ENCODE data around the gene ADAMTS17. TPM values are rescaled to one million over a fixed set of nuclear protein-coding genes. Genes with fewer than 3 reads are reported as not detected.

Gene ADAMTS17
- total RNA-seq, 6 experiments from 2014 or later: 14.6 to 34.7 (median 24.2) TPM

GRCh38 chr15:100222349-100222715 is 119.4 kb downstream of the ADAMTS17 start:
- intact Hi-C loops (cut with DNase I): no loop called here
- Histone ChIP-seq H3K27me3 (no peaks in the 10 kb centered on the region), H3K4me3 (no peak overlapping the region), H3K9me3 (no peaks in the 10 kb centered on the region), H3K27ac (no peak overlapping the region), H3K4me1 (peaks cover 0 to 7% (median 0%) of the 10 kb centered on the region in 4 donors), H3K36me3 (no peaks in the 10 kb centered on the region)
- DNase-seq (no peak), ATAC-seq (no peak)
- TF ChIP-seq POLR2A (IDR thresholded peaks at IDR 0.05): no peak
- TF ChIP-seq, protein P1, sequence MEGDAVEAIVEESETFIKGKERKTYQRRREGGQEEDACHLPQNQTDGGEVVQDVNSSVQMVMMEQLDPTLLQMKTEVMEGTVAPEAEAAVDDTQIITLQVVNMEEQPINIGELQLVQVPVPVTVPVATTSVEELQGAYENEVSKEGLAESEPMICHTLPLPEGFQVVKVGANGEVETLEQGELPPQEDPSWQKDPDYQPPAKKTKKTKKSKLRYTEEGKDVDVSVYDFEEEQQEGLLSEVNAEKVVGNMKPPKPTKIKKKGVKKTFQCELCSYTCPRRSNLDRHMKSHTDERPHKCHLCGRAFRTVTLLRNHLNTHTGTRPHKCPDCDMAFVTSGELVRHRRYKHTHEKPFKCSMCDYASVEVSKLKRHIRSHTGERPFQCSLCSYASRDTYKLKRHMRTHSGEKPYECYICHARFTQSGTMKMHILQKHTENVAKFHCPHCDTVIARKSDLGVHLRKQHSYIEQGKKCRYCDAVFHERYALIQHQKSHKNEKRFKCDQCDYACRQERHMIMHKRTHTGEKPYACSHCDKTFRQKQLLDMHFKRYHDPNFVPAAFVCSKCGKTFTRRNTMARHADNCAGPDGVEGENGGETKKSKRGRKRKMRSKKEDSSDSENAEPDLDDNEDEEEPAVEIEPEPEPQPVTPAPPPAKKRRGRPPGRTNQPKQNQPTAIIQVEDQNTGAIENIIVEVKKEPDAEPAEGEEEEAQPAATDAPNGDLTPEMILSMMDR (IDR thresholded peaks at IDR 0.05): no peak
- 100% methylated on average over 2 of the region's 8 CpGs for WGBS (ENCODE audit: insufficient coverage, low coverage, low lambda C conversion rate, missing lambda C conversion rate)

DNA sequence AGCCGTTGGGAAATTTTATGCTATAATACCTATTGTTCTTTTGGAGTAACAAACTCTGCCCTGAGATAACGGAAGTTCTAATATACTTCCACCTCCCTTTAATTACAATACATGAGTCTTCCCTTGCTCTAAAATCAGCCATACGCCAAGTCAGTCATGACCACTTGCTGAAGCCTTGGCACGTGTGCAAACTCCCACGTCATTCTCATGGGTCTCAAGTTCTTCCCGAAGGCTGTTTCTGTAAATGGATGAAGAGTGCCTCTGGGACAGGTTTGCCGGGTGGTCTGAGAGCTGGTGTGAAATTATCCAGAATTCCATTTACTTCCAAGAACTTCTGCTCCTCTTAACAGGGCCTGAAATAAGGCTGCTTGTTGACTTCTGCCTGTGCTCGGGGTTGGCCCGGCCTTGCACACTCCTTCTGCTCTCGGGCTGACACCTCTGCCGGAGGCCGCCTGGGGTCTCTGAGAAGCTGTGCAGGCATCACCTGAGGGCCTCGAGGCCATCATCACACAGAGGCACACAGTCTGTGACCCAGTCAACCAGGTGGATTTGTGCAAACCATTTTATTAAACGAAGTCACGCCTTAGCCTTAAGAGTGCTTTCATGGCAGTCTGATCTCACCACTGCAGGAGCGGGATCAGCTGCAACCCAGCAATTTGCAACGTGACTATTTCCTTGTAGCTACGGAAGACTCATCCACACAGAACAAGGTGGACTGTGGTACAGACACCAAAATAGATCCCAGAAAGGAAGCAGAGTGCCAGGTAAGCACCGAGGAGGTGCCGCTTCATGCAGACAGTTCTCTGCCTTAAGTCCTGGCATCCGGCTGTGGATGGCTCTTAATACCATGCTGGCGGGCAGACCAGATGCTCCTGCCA is 120.1 kb downstream of the ADAMTS17 start:
- TF ChIP-seq, protein P1 (IDR thresholded peaks at IDR 0.05): no peak
- TF ChIP-seq POLR2A (IDR thresholded peaks at IDR 0.05): no peak
- intact Hi-C loops (cut with DNase I): no loop called here
- DNase-seq (no peak), ATAC-seq (no peak)
- WGBS (ENCODE audit: insufficient coverage, low coverage, low lambda C conversion rate, missing lambda C conversion rate): 78% methylated on average over 10 of the region's 22 CpGs
- Histone ChIP-seq H3K4me3 (no peak overlapping the region), H3K27me3 (no peaks in the 10 kb centered on the region), H3K4me1 (peaks cover 0 to 13% (median 5%) of the 10 kb centered on the region in 4 donors), H3K36me3 (no peaks in the 10 kb centered on the region), H3K9me3 (no peaks in the 10 kb centered on the region), H3K27ac (no peak overlapping the region)

DNA sequence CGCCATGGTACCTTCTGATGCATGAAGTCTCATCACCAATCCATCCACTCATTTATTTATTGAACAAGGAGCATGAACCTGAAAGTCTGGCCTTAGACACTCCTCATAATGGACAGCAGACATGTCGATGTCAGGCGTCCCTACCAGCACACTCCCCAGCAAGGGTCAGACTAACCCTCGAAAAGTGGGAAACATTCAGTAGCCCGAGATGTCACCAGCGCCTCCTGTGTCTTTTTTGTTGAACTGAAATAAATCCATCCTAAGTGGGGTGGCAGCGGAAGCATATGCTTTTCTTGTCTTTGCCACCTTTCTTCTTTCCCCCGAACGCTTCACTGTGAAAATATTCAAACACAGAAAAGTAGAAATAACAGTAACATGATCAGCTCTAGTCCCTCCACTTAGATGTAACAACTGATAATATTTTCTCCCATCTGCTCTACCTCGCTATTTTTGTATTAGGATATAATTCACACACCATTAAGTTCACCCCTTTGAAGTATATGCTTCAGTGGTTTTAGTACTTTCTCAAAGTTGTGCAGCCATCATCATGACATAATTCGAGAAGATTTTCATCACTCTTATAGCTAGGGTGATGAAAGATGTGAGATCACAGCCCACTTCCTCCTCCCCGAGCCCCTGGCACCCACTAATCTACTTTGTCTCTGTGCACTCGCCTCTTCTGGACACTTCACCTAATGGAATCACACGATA is 121.6 kb downstream of the ADAMTS17 start:
- DNase-seq (no peak), ATAC-seq (no peak)
- H3K27ac ChIP-seq: no peak overlapping the region
- H3K27me3 ChIP-seq: no peaks in the 10 kb centered on the region
- intact Hi-C loops (cut with DNase I): no loop called here
- peaks cover 0 to 27% (median 11%) of the 10 kb centered on the region in 4 donors for H3K4me1 ChIP-seq
- no peak overlapping the region for H3K4me3 ChIP-seq
- no peaks in the 10 kb centered on the region for H3K36me3 ChIP-seq
- TF ChIP-seq, protein P1 (IDR thresholded peaks at IDR 0.05): no peak
- no peak for TF ChIP-seq POLR2A (IDR thresholded peaks at IDR 0.05)
- no peaks in the 10 kb centered on the region for H3K9me3 ChIP-seq
- WGBS (ENCODE audit: insufficient coverage, low coverage, low lambda C conversion rate, missing lambda C conversion rate): 88% methylated on average over 14 of the region's 14 CpGs

DNA sequence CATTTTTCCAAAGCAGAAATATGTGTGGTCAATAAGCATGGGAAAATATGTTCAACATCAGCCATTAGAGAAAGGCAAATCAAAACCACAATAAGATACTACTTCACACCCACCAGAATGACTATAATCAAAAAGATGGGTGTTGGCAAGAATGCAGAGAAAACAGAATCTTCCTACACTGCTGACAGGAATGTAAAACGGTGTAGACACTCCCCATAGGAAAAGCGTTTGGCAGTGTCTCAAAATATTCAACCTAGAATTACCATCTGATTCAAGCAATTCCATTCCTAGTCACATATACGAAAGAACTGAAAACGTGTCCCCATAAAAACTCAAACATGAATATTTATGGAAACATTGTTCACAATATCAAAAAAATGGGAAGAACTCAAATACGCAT is 123.3 kb downstream of the ADAMTS17 start:
- Histone ChIP-seq H3K36me3 (no peaks in the 10 kb centered on the region), H3K27ac (no peak overlapping the region), H3K9me3 (no peaks in the 10 kb centered on the region), H3K4me3 (no peak overlapping the region), H3K27me3 (no peaks in the 10 kb centered on the region), H3K4me1 (peaks cover 0 to 37% (median 20%) of the 10 kb centered on the region in 4 donors)
- 82% methylated on average over 5 of the region's 5 CpGs for WGBS (ENCODE audit: insufficient coverage, low coverage, low lambda C conversion rate, missing lambda C conversion rate)
- DNase-seq: no peak
- intact Hi-C loops (cut with DNase I): no loop called here
- no peak for ATAC-seq
- TF ChIP-seq, protein P1 (IDR thresholded peaks at IDR 0.05): no peak
- TF ChIP-seq POLR2A (IDR thresholded peaks at IDR 0.05): no peak

Data from right lobe of liver (tissue), 6 donors.